H1 (cell line): Measurements from ENCODE around the gene ZNF524. TPM values are rescaled to one million over a fixed set of nuclear protein-coding genes. Genes with fewer than 3 reads are reported as not detected.

Experiments
- CTCF ChIA-PET: fragments of 300-600 bp; sonication (Branson Sonifier 250); formaldehyde crosslinking; loops from one replicate; lab custom pipeline; 2021; ENCODE audit not compliant: partially characterized antibody; lab: Charles Lee
- POLR2A ChIA-PET: fragments of 300-600 bp; sonication (Branson Sonifier 250); formaldehyde crosslinking; loops from one replicate; lab custom pipeline; 2021; ENCODE audit warnings: inconsistent platforms; ENCODE audit not compliant: partially characterized antibody; lab: Charles Lee
- DNase-seq, 2 experiments: peaks; one replicate each; pipeline versions ENCODE4 v3.0.0 to v3.0.0-alpha.2; 2010 to 2022; ENCODE audit warnings: low spot score in 2 of 2, low read depth in 1 of 2, mixed read lengths in 1 of 2
- FAIRE-seq: peaks from 2 replicates; lab custom pipeline; 2011; peaks lifted over from hg19 to GRCh38; lab: Jason Lieb, UNC
- H2AFZ ChIP-seq: 2 replicates; pipeline ENCODE4 v1.8.1; 2012; ENCODE audit warnings: low read length, inconsistent platforms
- H2AK5ac ChIP-seq: 2 replicates; pipeline ENCODE4 v1.6.1; 2013; ENCODE audit warnings: low read depth, low read length
- H2BK120ac ChIP-seq: replicated peaks from 2 replicates; pipeline ENCODE3; 2013; ENCODE audit warnings: low read depth, low read length, inconsistent platforms
- H2BK12ac ChIP-seq: 2 replicates; pipeline ENCODE4 v1.6.1; 2013; ENCODE audit warnings: low read depth, low read length
- H2BK15ac ChIP-seq: 2 replicates; pipeline ENCODE4 v1.6.1; 2013; ENCODE audit warnings: low read length
- H2BK20ac ChIP-seq: 2 replicates; pipeline ENCODE4 v1.6.1; 2013; ENCODE audit warnings: low read length
- H2BK5ac ChIP-seq: 2 replicates; pipeline ENCODE4 v1.6.1; 2013; ENCODE audit warnings: low read depth, low read length
- H3K14ac ChIP-seq: 2 replicates; pipeline ENCODE4 v1.6.1; 2013; ENCODE audit warnings: inconsistent platforms; ENCODE audit not compliant: insufficient read length
- H3K18ac ChIP-seq: 2 replicates; pipeline ENCODE4 v1.6.1; 2013; ENCODE audit warnings: low read length; ENCODE audit errors: extremely low read depth
- H3K23ac ChIP-seq: 2 replicates; pipeline ENCODE4 v1.6.1; 2013; ENCODE audit warnings: inconsistent platforms; ENCODE audit not compliant: insufficient read length
- H3K23me2 ChIP-seq: 2 replicates; pipeline ENCODE4 v1.6.1; 2013; ENCODE audit warnings: low read depth, low read length
- H3K27ac ChIP-seq: 2 replicates; pipeline ENCODE4 v1.6.1; 2011; ENCODE audit warnings: low read depth, low read length, inconsistent platforms
- H3K27me3 ChIP-seq, 4 experiments: replicated peaks in 1 of 4; 1 replicate in 1 of 4; 2 replicates in 3 of 4; pipeline versions ENCODE4 v1.6.1 to v1.8.1; 2011 to 2013; ENCODE audit warnings: low read length in 3 of 4, mild to moderate bottlenecking in 3 of 4, inconsistent platforms in 2 of 4, mixed read lengths in 2 of 4, moderate library complexity in 1 of 4; ENCODE audit not compliant: control insufficient read depth in 3 of 4, insufficient read depth in 3 of 4; ENCODE audit errors: extremely low read depth in 1 of 4
- H3K36me3 ChIP-seq, 4 experiments: 2 replicates each; pipeline versions ENCODE4 v1.6.1 to v1.8.1; 2011 to 2013; ENCODE audit warnings: mild to moderate bottlenecking in 4 of 4, low read length in 3 of 4, moderate library complexity in 2 of 4, control low read depth in 1 of 4, inconsistent platforms in 1 of 4; ENCODE audit not compliant: insufficient read depth in 4 of 4, control insufficient read depth in 2 of 4
- H3K4ac ChIP-seq: replicated peaks from 2 replicates; pipeline ENCODE3; 2013; ENCODE audit warnings: low read length, low read depth, mixed read lengths, inconsistent platforms; ENCODE audit not compliant: insufficient read length
- H3K4me1 ChIP-seq, 4 experiments: replicated peaks in 1 of 4; 1 replicate in 1 of 4; 2 replicates in 3 of 4; pipeline versions ENCODE4 v1.6.1 to v1.8.1; 2011 to 2013; ENCODE audit warnings: low read length in 3 of 4, inconsistent platforms in 2 of 4, mixed read lengths in 1 of 4; ENCODE audit not compliant: insufficient read depth in 4 of 4, control insufficient read depth in 3 of 4
- H3K4me2 ChIP-seq, 2 experiments: 2 replicates each; pipeline versions ENCODE4 v1.6.1 to v1.8.1; 2011 to 2013; ENCODE audit warnings: low read depth in 2 of 2, low read length in 2 of 2, control low read depth in 1 of 2, inconsistent platforms in 1 of 2, mild to moderate bottlenecking in 1 of 2; ENCODE audit not compliant: insufficient read depth in 1 of 2
- H3K4me3 ChIP-seq, 4 experiments: fragments of 200-600, 300-600 bp in 1 of 4; sonication (generic), shearing (Covaris generic), sonication (Bioruptor Twin) in 1 of 4; 2 replicates each; pipeline versions ENCODE4 v1.5.1 to v1.8.1; 2011 to 2016; ENCODE audit warnings: low read length in 4 of 4, low read depth in 3 of 4, control low read depth in 2 of 4, inconsistent platforms in 2 of 4, mild to moderate bottlenecking in 2 of 4, mixed read lengths in 1 of 4, moderate library complexity in 1 of 4; ENCODE audit not compliant: insufficient read depth in 2 of 4; ENCODE audit errors: extremely low read depth in 1 of 4
- H3K56ac ChIP-seq: replicated peaks from 2 replicates; pipeline ENCODE3; 2013; ENCODE audit warnings: low read depth, mild to moderate bottlenecking, mixed read lengths, low read length, inconsistent platforms; ENCODE audit not compliant: insufficient read length
- H3K79me1 ChIP-seq: 2 replicates; pipeline ENCODE4 v1.6.1; 2013; ENCODE audit warnings: low read depth, low read length, control low read depth
- H3K79me2 ChIP-seq, 2 experiments: 2 replicates each; pipeline versions ENCODE4 v1.6.1 to v1.8.1; 2012 to 2013; ENCODE audit warnings: low read length in 2 of 2, mild to moderate bottlenecking in 2 of 2, inconsistent platforms in 1 of 2; ENCODE audit not compliant: insufficient read depth in 2 of 2, control insufficient read depth in 1 of 2
- H3K9ac ChIP-seq, 4 experiments: replicated peaks in 1 of 4; 1 replicate in 1 of 4; 2 replicates in 3 of 4; pipeline versions ENCODE4 v1.6.1 to v1.8.1; 2011 to 2013; ENCODE audit warnings: low read depth in 3 of 4, low read length in 3 of 4, control low read depth in 2 of 4, mild to moderate bottlenecking in 2 of 4, moderate library complexity in 2 of 4, inconsistent platforms in 1 of 4; ENCODE audit errors: extremely low read depth in 1 of 4
- H3K9me3 ChIP-seq, 2 experiments: 2 replicates each; pipeline versions ENCODE4 v1.6.1 to v1.8.1; 2012 to 2013; ENCODE audit warnings: mild to moderate bottlenecking in 2 of 2, moderate library complexity in 2 of 2, control low read depth in 1 of 2, inconsistent platforms in 1 of 2, low read depth in 1 of 2, low read length in 1 of 2, mixed read lengths in 1 of 2; ENCODE audit not compliant: insufficient read depth in 2 of 2
- H4K20me1 ChIP-seq, 2 experiments: replicated peaks in 1 of 2; 2 replicates each; pipeline versions ENCODE3 to v1.8.1; 2011 to 2013; ENCODE audit warnings: inconsistent platforms in 2 of 2, low read length in 2 of 2, mild to moderate bottlenecking in 1 of 2; ENCODE audit not compliant: insufficient read depth in 2 of 2, control insufficient read depth in 1 of 2
- H4K5ac ChIP-seq: 2 replicates; pipeline ENCODE4 v1.6.1; 2013; ENCODE audit warnings: low read length, low read depth, mixed read lengths, inconsistent platforms; ENCODE audit not compliant: insufficient read length
- H4K8ac ChIP-seq: 2 replicates; pipeline ENCODE4 v1.8.0; 2013; ENCODE audit warnings: mild to moderate bottlenecking, moderate library complexity, low read length, inconsistent platforms; ENCODE audit not compliant: insufficient read depth; ENCODE audit errors: extremely low read depth
- H4K91ac ChIP-seq: replicated peaks from 2 replicates; pipeline ENCODE3; 2013; ENCODE audit warnings: low read length, mixed read lengths, inconsistent platforms; ENCODE audit not compliant: insufficient read length
- ASH2L ChIP-seq: fragments of 200-600, 300-600 bp; sonication (generic); IDR thresholded peaks from one replicate; pipeline ENCODE4 v1.7.1; 2017; ENCODE audit warnings: low read length
- CBX8 ChIP-seq: fragments of 300-800, 300-1000 bp; sonication (generic); IDR thresholded peaks from 2 replicates; pipeline ENCODE4 v1.7.1; 2016; ENCODE audit warnings: low read depth, low read length, borderline replicate concordance
- FOSL1 ChIP-seq: IDR thresholded peaks from 2 replicates; pipeline ENCODE4 v1.6.1; 2011; ENCODE audit warnings: mild to moderate bottlenecking, low read depth, low read length, moderate library complexity; ENCODE audit not compliant: insufficient read depth
- JUN ChIP-seq: IDR thresholded peaks from 2 replicates; pipeline ENCODE4 v1.6.1; 2011; ENCODE audit warnings: low read depth, mild to moderate bottlenecking, improper control_type of control experiment, low read length
- KDM1A ChIP-seq: fragments of 200-600, 300-600 bp; sonication (generic); IDR thresholded peaks from 2 replicates; pipeline ENCODE4 v1.7.1; 2016; ENCODE audit warnings: mild to moderate bottlenecking, low read length, borderline replicate concordance
- KDM5A ChIP-seq: fragments of 200-600 bp; IDR thresholded peaks from 2 replicates; pipeline ENCODE4 v1.7.1; 2012; ENCODE audit warnings: mild to moderate bottlenecking, low read length, inconsistent platforms, mixed read lengths
- NANOG ChIP-seq: IDR thresholded peaks from 2 replicates; pipeline ENCODE4 v1.6.1; 2011; ENCODE audit warnings: low read length, low read depth, mild to moderate bottlenecking, inconsistent platforms; ENCODE audit not compliant: insufficient read depth, poor library complexity, severe bottlenecking
- RAD21 ChIP-seq, 2 experiments: IDR thresholded peaks in 1 of 2; conservative IDR thresholded peaks in 1 of 2; 2 replicates each; pipeline ENCODE4 v1.6.1; 2011; ENCODE audit warnings: low read depth in 2 of 2, low read length in 2 of 2, improper control_type of control experiment in 1 of 2, inconsistent platforms in 1 of 2, mild to moderate bottlenecking in 1 of 2, moderate library complexity in 1 of 2
- RBBP5 ChIP-seq: IDR thresholded peaks from 2 replicates; pipeline ENCODE4 v1.7.1; 2012; ENCODE audit warnings: low read depth, mild to moderate bottlenecking, inconsistent platforms, low read length, moderate library complexity, borderline replicate concordance
- TAF7 ChIP-seq: optimal IDR thresholded peaks from 2 replicates; pipeline ENCODE3; 2011; ENCODE audit warnings: low read depth, mild to moderate bottlenecking, inconsistent platforms, low read length, moderate library complexity, borderline replicate concordance
- TEAD4 ChIP-seq: IDR thresholded peaks from 2 replicates; pipeline ENCODE4 v1.6.1; 2012; ENCODE audit warnings: low read depth, low read length, inconsistent platforms, mixed read lengths
- WGBS, 2 experiments: shearing (Covaris generic) in 1 of 2; methylation state at CpG; one replicate each; pipeline versions ENCODE4 v1.1.6 to v1.1.7; 2013 to 2015; ENCODE audit warnings: low lambda C conversion rate in 2 of 2, mixed read lengths in 2 of 2, inconsistent platforms in 1 of 2, low coverage in 1 of 2, missing lambda C conversion rate in 1 of 2; ENCODE audit not compliant: insufficient replicate concordance in 2 of 2, insufficient coverage in 1 of 2, insufficient read length in 1 of 2; ENCODE audit errors: extremely low coverage in 1 of 2, missing lambda C conversion rate in 1 of 2; 5-methylcytosine and 5-hydroxymethylcytosine counted together
- polyA plus RNA-seq, 7 experiments: library from polyadenylated mRNA; depleted of rRNA in 3 of 7; stranded (reverse) in 5 of 7; unstranded in 2 of 7; fragments of >200 nt in 5 of 7; fragments of 200-250 nt in 2 of 7; gene quantifications; 1 replicate in 5 of 7; 2 replicates in 1 of 7; 4 replicates in 1 of 7; pipeline versions ENCODE4 v1.2.1 to v1.2.3, GENCODE V29; 2011 to 2013; ENCODE audit warnings: missing spikeins in 2 of 7, mixed read lengths in 2 of 7
- total RNA-seq: library from RNA; stranded (reverse); fragmentation: NEBNext Ultra II Directional; extraction: Animal tissue kit (Norgen Biotek cat#: 25700); gene quantifications from 2 replicates; pipeline ENCODE4 v1.2.1, GENCODE V29; 2021
- TF ChIP-seq, protein P1 (sequence below): IDR thresholded peaks from 2 replicates; pipeline ENCODE4 v1.6.1; 2011; ENCODE audit warnings: low read depth, mild to moderate bottlenecking, low read length; ENCODE audit not compliant: insufficient read depth

The ZNF524 gene
- total and polyA plus RNA-seq, 2 of the 8 experiments (the other 6 are each of a cell fraction or from before 2014, with no cell fraction given) = 4.4 to 4.7 TPM

- Histone ChIP-seq H3K79me1 (peaks cover 3% of the 10 kb centered on the region), H3K9ac (no peak overlapping the region), H3K27me3 (no peaks in the 10 kb centered on the region), H3K4me2 (peak overlapping the region; percentile 90 to 95), H2BK120ac (no peak overlapping the region), H2BK5ac (peak overlapping the region; percentile 68; the same call in 1 of the 2 replicates), H3K36me3 (peaks cover 0 to 5% (median 2%) of the 10 kb centered on the region in 4 experiments; a peak in 3 of 8 replicates), H2BK15ac (no peak overlapping the region; the same call in 1 of the 2 replicates), H3K56ac (no peak overlapping the region), H3K79me2 (peaks cover 0 to 3% of the 10 kb centered on the region in 2 experiments; a peak in 2 of 4 replicates), H2AK5ac (no peak overlapping the region; the same call in 1 of the 2 replicates), H2AFZ (no peak overlapping the region), H3K4me3 (peak overlapping the region; percentile 50 to 83 (median 68); a peak in 7 of 8 replicates), H3K18ac (no peak overlapping the region), H3K9me3 (no peaks in the 10 kb centered on the region), H3K4ac (no peak overlapping the region), H2BK12ac (peak overlapping the region; percentile 53; the same call in 1 of the 2 replicates), H2BK20ac (no peak overlapping the region), H4K5ac (no peak overlapping the region), H4K8ac (no peak overlapping the region), H3K14ac (no peak overlapping the region), H3K23ac (no peak overlapping the region), H3K27ac (no peak overlapping the region), H4K91ac (no peak overlapping the region), H4K20me1 (peaks cover 0 to 4% of the 10 kb centered on the region in 2 experiments), H3K23me2 (peaks cover 18% of the 10 kb centered on the region), H3K4me1 (peaks cover 0 to 14% (median 8%) of the 10 kb centered on the region in 4 experiments; a peak in 6 of 7 replicates)
- POLR2A ChIA-PET = interaction anchor here (0.8 to 2.5 kb wide), 7 partner anchors 12 to 114 kb away, joined by 3 to 6 read pairs (median 4); no protein-coding TSS in a partner anchor
- 90% methylated on average over 4 of the region's 4 CpGs; no CpG with 5 or more reads in 1 of the 2 experiments for WGBS, 2 experiments
- no peak for DNase-seq
- CTCF ChIA-PET = interaction anchor here (0.7 to 1.1 kb wide), 2 partner anchors 52 to 55 kb away, joined by 3 read pairs; no protein-coding TSS in a partner anchor
- FAIRE-seq = no peak
- TF ChIP-seq TEAD4 (no peak), KDM1A (no peak), JUN (no peak), FOSL1 (no peak), RBBP5 (no peak), ASH2L (no peak), NANOG (no peak), RAD21 (IDR thresholded peaks at IDR 0.05 in 1 of 2, conservative IDR thresholded peaks at IDR 0.05 in 1 of 2; ENCODE audit: low read depth in 2 of 2, low read length in 2 of 2) (no peak), CBX8 (no peak), TAF7 (no peak), KDM5A (no peak)
- TF ChIP-seq, protein P1, sequence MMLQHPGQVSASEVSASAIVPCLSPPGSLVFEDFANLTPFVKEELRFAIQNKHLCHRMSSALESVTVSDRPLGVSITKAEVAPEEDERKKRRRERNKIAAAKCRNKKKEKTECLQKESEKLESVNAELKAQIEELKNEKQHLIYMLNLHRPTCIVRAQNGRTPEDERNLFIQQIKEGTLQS = no peak
Measured at GRCh38 chr19:55601084-55601483, 996 bp downstream of the ZNF524 start.
